Right atrium auricular region (tissue), 2 donors: Measurements from ENCODE around the gene EDNRA. TPM values are rescaled to one million over a fixed set of nuclear protein-coding genes. Genes with fewer than 3 reads are reported as not detected.

Experiments
- DNase-seq: peaks from one replicate; pipeline ENCODE4 v3.0.0-alpha.2; 2019; ENCODE audit warnings: low spot score
- H3K27ac ChIP-seq, 2 donors: fragments of 200-600 bp; sonication (generic); 1 replicate in 1 of 2; 2 replicates in 1 of 2; pipeline ENCODE4 v1.5.1; 2016 to 2019
- H3K27me3 ChIP-seq, 2 donors: fragments of 200-600 bp; sonication (generic); one replicate each; pipeline versions ENCODE4 v1.5.1 to v1.6.0; 2017 to 2019
- H3K36me3 ChIP-seq: fragments of 200-600 bp; sonication (generic); one replicate; pipeline ENCODE4 v1.5.1; 2016
- H3K4me1 ChIP-seq, 2 donors: fragments of 200-600 bp; sonication (generic); one replicate each; pipeline versions ENCODE4 v1.5.1 to v1.6.0; 2017 to 2019
- H3K4me3 ChIP-seq, 2 donors: fragments of 200-600 bp; sonication (generic); 1 replicate in 1 of 2; 2 replicates in 1 of 2; pipeline ENCODE4 v1.5.1; 2017 to 2019; ENCODE audit warnings: mild to moderate bottlenecking in 1 of 2, moderate library complexity in 1 of 2
- H3K9me3 ChIP-seq, 2 donors: fragments of 200-600 bp; sonication (generic); one replicate each; pipeline ENCODE4 v1.5.1; 2019
- total RNA-seq, 2 donors: library from RNA; depleted of rRNA; stranded (reverse); fragments of >200 nt; gene quantifications; one replicate each; pipeline ENCODE4 v1.1.0, GENCODE V29; 2016
- TF ChIP-seq, protein P1 (sequence below), 2 donors: fragments of 200-600 bp; sonication (generic); IDR thresholded peaks; one replicate each; pipeline ENCODE4 v1.5.1; 2019; ENCODE audit warnings: antibody characterized with exemption in 2 of 2

The EDNRA gene
- total RNA-seq, 2 donors from 2014 or later, result 64.8 to 72.7 TPM

- Histone ChIP-seq H3K4me1 (no peaks in the 10 kb centered on the region), H3K27me3 (no peaks in the 10 kb centered on the region), H3K27ac (no peak overlapping the region), H3K9me3 (peaks cover 0 to 12% of the 10 kb centered on the region in 2 donors), H3K4me3 (no peak overlapping the region), H3K36me3 (no peaks in the 10 kb centered on the region)
- TF ChIP-seq, protein P1, sequence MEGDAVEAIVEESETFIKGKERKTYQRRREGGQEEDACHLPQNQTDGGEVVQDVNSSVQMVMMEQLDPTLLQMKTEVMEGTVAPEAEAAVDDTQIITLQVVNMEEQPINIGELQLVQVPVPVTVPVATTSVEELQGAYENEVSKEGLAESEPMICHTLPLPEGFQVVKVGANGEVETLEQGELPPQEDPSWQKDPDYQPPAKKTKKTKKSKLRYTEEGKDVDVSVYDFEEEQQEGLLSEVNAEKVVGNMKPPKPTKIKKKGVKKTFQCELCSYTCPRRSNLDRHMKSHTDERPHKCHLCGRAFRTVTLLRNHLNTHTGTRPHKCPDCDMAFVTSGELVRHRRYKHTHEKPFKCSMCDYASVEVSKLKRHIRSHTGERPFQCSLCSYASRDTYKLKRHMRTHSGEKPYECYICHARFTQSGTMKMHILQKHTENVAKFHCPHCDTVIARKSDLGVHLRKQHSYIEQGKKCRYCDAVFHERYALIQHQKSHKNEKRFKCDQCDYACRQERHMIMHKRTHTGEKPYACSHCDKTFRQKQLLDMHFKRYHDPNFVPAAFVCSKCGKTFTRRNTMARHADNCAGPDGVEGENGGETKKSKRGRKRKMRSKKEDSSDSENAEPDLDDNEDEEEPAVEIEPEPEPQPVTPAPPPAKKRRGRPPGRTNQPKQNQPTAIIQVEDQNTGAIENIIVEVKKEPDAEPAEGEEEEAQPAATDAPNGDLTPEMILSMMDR (IDR thresholded peaks at IDR 0.05), result no peak
- no peak for DNase-seq
Observed at GRCh38 chr4:147581606-147582350, 100.9 kb downstream of the EDNRA start.

- H3K9me3 ChIP-seq, result peaks cover 0 to 12% of the 10 kb centered on the region in 2 donors
- no peaks in the 10 kb centered on the region for H3K36me3 ChIP-seq
- no peak overlapping the region for H3K27ac ChIP-seq
- no peaks in the 10 kb centered on the region for H3K4me1 ChIP-seq
- no peaks in the 10 kb centered on the region for H3K27me3 ChIP-seq
- TF ChIP-seq, protein P1 (IDR thresholded peaks at IDR 0.05), result no peak
- no peak overlapping the region for H3K4me3 ChIP-seq
- DNase-seq, result no peak
Observed at GRCh38 chr4:147582386-147583060, 101.6 kb downstream of the EDNRA start.

GRCh38 chr4:147583876-147584275, 103.0 kb downstream of the EDNRA start:
- Histone ChIP-seq H3K36me3 (no peaks in the 10 kb centered on the region), H3K4me1 (peaks cover 0 to under 1% of the 10 kb centered on the region in 2 donors), H3K27ac (no peak overlapping the region), H3K4me3 (no peak overlapping the region), H3K27me3 (no peaks in the 10 kb centered on the region), H3K9me3 (peaks cover 0 to 12% of the 10 kb centered on the region in 2 donors)
- TF ChIP-seq, protein P1 (IDR thresholded peaks at IDR 0.05), result no peak
- no peak for DNase-seq

DNA sequence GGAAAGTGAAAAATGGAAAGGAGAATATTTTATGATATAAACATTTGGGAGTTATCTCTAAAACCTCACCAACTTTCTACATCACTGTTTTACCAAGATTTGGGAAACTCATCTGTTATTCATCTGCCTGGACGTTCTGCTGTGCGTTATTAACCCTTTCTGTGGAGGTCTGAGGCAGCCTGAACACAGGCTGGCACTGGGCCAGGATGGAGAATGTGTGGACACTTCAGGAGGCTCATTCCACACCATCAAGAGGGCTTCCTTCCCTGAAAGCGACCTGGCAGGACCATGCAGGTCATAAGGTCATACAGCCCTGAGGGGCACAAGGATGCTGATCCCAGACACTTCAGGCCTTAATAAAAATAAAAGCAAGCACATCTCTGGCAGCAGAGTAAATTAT, 105.1 kb downstream of the EDNRA start:
- no peaks in the 10 kb centered on the region for H3K27me3 ChIP-seq
- H3K27ac ChIP-seq, result no peak overlapping the region
- no peaks in the 10 kb centered on the region for H3K36me3 ChIP-seq
- DNase-seq, result no peak
- H3K9me3 ChIP-seq, result peaks cover 0 to 12% of the 10 kb centered on the region in 2 donors
- H3K4me1 ChIP-seq, result peaks cover 0 to 14% of the 10 kb centered on the region in 2 donors
- TF ChIP-seq, protein P1 (IDR thresholded peaks at IDR 0.05), result no peak
- H3K4me3 ChIP-seq, result no peak overlapping the region

DNA sequence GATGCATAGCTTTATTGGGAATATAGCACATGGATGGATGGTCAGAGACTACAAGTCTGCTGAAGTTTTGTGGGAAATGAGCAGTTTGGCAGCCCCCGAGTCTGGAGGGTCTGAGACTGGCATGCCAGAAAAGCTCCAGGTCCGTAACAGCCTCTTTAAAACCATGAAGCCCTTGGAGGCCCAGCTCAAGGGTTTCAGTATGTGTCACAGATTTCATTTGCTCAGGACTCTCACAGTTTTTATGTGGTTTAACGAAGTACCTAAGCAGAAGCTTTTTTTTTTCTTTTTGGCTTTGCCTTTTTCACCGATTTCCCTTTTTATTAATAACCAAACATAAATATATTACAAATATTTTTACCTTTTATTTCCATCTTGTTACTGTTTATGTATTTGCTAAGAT, 105.7 kb downstream of the EDNRA start:
- no peak overlapping the region for H3K27ac ChIP-seq
- TF ChIP-seq, protein P1 (IDR thresholded peaks at IDR 0.05), result no peak
- H3K9me3 ChIP-seq, result peaks cover 0 to 12% of the 10 kb centered on the region in 2 donors
- no peak for DNase-seq
- H3K36me3 ChIP-seq, result no peaks in the 10 kb centered on the region
- no peaks in the 10 kb centered on the region for H3K27me3 ChIP-seq
- H3K4me3 ChIP-seq, result no peak overlapping the region
- H3K4me1 ChIP-seq, result peaks cover 0 to 14% of the 10 kb centered on the region in 2 donors
